HG03565 (cell line): Measurements from ENCODE around the gene TP53AIP1.

Experiments
- ATAC-seq: cut with Tn5 transposase; IDR thresholded peaks from one replicate; pipeline ENCODE4 v1.9.1; 2021; ENCODE audit warnings: mild to moderate bottlenecking, moderate library complexity; ENCODE audit not compliant: unreplicated experiment

The TP53AIP1 gene, protein sequence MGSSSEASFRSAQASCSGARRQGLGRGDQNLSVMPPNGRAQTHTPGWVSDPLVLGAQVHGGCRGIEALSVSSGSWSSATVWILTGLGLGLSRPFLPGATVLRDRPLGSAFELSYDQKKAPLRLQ

DNA sequence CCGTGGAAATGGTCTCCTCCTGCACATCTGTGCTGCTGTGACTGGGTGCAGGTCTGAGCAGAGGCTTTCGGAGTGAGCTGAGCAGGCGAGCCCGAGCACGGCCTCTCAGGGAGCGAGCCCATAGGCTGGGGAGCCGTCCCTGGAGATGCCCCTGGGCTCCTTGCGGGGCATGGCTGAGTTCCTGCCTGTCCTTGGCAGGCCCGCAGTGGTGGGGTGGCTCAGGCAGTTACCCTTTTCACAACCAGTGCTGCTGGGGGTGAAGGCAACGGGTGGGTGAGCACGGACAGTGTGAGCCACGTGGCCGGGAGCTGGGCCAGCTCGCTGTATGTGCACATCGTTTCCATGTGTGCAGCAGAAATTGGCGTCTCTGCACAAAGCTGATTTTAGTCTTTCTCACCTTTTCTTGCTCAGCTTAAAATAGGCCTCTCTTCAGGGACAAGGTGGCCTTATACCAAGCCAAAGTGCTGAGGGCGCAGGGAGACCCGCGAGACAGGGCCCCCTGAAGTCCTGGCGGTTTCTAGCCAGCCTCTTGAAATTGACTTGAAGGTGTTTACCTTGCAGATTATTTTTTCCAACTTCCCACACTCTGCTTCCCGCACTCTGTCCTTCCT is at the start of gene TP53AIP1:
Gene TP53AIP1, minus strand, starts transcription at position 55 of the 611 bp plus-strand sequence. CDS start 5,053 bp downstream, outside the sequence.
- no peak for ATAC-seq

DNA sequence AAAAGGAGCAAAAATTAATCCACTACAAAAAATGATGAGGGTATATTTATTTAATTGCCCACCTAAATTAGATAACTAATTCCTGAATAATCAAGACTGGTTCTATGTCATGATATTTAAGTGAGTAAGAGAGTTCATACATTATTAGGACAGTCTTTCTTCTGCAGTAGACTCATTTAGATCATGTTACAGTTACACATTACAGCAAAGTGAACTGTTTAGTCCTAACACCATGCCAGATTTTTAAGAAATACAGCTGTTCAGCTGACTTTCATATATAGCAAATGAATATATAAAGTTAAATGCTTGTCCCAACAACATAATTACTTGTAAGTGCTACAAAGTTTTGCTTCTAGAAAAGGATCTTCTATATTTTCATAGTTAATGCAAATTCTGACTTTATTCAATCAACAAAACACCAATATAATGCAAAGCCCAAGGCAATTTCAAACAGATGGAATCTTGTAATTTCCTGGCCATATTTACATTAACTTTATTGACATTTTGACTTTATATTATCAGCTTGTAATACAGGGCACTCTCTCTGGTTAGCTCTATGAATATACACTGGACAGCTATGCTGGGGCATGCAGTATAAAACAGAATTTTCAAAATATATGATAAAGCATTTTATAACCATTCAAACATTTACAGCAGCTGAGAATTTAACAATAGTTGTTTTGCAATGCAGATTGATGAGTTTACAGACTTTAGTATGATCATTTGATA is 45.7 kb upstream of the TP53AIP1 start:
- ATAC-seq = no peak

DNA sequence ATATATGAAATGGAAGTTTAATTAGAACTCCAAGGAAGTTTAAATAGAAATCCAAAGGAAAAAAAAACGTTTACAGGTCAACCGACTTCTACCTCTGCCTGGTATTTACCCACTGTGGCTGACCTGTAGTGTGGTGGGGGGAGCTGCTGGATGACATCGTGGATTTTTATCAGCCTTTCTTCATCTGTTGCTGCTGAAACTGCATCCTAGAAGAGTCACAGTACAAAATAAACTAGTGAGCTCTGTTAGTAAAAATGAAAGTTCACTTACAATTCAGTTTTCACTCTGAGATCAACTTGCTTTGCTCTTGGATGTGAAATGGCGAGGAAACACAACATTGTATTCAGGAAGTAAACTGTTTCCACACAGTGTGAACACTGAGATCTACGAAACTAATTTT is 43.2 kb upstream of the TP53AIP1 start:
- no peak for ATAC-seq

DNA sequence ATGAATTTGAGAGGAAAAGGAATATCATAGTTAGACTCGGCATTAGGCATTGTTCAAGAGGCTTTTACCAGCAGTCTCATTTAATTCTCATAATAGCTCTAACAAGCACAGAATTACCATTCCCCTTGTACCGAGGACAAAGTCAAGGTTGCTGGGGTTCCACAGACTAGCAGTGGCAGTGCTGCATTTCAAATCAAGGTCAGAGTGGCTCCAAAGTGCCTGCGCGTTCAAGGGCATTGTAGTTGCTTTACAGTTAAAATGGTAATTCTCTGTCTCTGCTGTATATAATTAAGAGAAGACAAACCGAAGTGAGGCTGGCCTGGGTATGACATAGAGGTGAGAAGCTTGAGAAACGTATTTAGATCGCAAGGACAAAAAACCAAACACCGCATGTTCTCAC is 40.4 kb upstream of the TP53AIP1 start:
- ATAC-seq = no peak

DNA sequence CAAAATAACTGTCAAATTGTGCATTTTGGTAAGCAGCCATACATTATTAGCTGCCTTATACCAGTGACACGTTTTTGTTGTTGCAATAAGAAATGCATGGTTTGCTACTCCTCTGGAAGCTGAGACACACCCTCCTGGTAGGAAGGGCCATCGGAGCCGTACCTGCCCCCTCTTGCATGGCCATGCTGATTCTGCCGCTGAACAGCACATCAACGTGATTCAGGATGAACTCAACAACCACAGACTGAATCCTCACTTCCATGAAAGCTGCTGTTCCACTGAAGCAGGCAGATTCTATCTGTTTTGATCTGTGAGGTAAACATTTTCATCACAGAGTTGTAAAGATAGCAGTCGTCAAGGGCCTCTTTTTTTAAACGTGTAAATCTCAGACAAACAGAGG is 38.6 kb upstream of the TP53AIP1 start:
- ATAC-seq = no peak

DNA sequence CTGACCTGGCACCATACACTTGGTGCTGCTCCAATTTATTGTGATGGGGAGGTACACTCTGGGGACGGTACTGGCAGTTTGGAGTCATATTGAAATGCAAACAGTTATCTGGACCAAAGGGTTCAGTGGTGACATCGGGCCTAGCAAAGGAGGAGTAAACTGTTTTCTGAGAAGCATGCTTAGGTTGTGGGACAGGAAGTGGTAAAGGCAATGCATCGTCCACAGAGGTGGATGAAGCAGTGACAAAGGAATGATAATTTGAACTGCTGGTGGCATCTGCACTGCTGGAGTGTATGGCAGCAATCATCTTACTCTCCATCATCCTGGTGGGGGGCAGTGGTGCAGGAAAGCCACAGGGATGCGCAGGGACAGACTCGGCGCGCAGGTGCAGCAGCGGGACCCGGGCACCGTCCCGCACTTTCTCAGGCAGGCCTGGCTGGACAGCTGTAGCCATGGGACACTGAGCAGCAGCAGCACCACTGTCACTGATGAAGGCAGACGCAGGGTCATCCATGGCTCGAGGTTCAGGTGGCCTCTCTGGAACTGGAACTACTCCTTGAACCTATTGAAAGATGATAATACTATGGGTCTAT is 28.0 kb upstream of the TP53AIP1 start:
- no peak for ATAC-seq

DNA sequence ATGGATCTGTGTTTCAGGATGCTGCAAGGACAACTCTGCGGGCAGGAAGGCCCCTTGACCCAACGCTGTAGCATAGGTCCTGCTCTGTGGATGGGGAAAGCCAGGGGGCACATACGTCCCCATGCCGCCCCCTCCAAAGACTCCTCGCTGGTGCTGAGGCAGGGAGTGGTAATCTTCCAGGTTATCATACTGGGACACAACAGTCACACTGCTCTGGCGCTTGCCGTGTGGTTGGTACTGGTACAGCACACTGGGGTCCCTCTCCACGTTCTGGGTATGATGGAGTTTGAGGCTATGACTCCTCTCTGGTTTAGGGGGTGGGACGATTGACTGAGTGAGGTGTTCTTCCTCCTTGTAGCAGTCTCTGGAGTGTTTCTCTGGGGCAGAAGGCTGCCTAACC is 26.2 kb upstream of the TP53AIP1 start:
- ATAC-seq = no peak

DNA sequence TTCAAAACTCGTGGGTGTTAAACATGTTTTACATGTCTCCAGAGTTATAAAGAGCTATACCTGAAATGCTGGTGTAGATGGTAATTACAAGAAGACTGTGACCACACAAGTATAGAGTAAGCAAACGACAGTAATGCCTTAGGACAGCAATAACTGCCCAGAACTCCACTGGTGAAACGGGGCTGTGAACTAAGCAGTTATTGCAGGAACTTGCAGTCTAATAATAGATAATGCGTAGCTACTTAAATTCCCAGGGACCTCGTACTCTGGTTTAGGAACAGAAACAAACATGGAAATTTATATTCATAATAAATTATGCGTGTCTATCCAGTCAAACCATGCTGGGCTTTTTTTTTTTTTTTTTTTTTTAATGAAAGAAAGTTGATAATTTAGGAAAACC is 24.9 kb upstream of the TP53AIP1 start:
- no peak for ATAC-seq

DNA sequence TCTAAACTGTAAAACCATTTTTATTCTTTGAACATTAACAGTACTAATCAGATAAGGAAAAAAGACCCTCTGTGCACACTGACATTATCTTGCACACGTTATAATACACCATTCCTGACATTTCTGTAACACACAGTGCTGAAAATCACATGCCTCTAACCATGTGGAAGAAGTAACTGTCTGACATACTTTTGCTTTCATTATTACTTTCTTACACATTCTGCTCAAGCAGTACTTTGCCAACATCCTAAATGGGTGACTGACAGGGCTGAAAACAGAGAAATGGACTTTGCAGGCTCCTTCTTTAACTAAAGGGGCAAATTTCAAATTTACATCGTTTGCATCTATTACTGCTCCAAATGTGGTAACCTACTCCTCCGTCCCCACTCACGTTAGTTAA is 22.8 kb upstream of the TP53AIP1 start:
- ATAC-seq = peak; percentile 99

DNA sequence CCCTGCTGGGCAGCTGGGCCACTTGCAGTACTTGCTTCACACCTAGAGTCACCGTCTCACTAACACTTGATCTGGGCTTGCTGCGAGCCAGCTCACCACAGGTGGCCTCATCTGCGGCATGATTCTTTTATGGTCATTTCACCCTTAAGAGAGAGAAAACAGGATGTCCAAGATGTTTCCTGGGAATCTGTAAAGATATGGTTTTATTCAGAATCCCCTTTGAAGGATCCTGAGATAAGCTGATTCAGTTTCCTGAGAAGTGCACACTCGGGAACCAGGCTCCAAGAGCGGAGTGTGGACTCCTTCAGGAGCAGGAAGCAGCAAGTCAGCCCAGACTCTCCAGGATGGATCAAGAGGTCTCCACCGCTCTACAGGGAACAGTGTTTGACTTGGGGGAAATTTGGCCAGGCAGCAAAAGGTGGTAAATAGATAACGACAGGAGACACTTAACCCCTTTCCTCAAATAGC is 21.8 kb upstream of the TP53AIP1 start:
- no peak for ATAC-seq

DNA sequence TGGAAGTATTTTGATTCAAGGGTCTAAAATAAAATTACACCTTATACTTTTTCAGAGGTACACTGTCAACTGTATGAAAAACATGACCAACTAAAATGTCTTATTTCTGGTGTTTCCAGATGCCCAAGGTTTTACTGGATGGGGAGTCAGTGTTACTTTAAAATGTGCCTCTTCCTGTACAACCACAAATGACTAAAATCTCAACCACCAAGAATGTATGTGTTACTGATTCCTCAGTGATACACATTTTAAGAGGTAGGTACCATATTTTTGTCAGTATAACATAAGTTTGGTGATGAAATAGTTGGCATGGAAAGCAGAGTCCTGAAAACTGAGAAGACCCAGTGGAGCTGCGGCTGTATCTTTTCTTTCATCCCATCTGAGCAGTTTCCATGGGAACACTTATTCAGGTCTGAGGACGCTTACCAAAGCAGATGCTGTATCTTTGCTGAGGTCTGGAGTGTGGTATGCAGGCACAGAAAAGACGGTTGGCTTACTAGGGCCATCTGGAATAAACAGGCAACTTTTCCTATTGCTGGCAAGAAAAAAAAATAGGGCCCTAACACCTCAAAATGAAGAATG is 21.2 kb upstream of the TP53AIP1 start:
- ATAC-seq = no peak

DNA sequence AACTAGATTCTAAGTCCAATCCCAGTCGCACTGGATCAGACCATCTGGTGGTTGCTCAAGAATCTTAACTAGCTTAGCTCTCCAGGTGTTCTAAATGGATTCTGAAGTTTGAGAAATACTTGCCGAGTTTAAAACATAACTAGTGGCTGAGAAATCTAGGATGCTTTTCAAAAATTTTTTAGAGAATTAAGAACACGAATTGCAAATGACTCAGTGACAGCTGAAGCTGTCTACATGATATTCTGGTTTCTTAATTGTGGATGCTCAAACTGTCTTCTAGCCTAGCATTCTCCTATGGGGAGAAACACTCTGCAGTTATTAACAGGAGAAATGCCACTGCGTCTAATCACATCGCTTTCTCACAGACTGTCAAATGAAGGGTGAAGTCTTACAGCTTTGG is 20.2 kb upstream of the TP53AIP1 start:
- ATAC-seq = no peak

DNA sequence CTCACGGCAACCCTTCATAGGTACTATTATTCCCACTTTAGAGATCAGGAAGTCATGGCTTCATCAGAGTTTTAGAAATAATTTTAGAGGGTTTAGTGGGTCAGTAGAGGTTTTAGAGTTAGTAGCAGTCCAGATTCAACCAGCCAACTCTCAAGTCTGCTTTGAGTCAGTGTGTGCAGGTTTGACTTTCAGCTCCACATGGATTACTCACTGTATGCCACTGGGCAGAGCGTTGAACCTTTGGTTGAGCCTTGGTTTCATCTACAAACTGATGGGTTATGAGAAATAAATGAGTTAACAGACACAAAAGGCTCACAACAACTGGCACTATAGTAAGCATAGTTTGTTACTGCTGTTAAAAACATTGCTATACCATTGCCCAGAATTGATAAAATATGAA is 19.0 kb upstream of the TP53AIP1 start:
- ATAC-seq = no peak

DNA sequence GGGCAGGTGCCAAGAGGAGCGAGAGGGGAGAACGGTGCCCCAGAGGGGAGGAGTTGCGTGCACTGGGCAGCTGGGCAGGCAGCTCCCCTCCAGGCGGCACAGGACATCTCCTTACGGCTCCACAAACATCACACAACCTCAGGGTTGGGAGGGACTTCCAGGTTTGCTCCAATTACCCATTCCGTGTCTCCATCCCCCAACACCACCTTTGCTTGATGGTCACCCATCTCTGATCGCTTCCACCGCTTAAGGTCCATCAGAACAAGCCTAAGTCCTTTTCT is 14.5 kb upstream of the TP53AIP1 start:
- no peak for ATAC-seq

DNA sequence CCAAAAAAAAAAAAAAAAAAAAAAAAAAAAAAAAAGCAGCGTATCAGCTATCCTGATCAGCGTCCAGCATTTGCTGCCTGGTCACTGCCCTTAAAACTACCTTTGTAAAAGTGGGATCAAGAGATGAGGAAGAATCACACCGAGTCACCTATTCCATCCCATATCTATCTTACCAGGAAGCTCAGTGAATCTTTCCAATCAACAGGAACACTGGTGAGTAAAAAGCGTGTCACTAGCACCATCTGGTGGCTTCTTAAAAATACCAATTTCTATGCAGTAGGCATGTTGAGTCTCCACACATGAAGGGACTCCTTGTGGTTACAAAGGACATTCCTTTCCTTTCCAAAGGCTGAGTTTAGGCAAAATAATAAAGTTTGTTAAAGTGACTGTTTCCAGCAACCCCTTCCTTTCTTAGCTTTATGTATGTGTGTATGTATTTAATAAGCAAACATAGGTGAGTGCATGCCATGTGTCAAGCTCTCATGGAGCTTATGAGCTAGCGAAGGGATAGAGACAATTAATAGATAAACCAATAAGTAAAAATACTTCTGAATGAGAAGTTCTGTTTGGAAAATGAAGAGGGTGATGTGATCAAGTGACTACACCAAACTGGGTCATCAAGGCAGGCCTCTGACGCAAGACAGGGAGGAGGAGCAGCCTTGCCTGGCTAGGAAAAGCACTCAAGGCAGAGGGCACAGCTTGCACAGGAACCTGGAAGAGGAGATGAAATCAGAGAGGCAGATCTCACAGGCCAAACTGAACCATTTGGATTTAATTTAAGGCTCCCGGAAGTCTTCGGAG is 13.9 kb upstream of the TP53AIP1 start:
- ATAC-seq = peak; percentile 71

DNA sequence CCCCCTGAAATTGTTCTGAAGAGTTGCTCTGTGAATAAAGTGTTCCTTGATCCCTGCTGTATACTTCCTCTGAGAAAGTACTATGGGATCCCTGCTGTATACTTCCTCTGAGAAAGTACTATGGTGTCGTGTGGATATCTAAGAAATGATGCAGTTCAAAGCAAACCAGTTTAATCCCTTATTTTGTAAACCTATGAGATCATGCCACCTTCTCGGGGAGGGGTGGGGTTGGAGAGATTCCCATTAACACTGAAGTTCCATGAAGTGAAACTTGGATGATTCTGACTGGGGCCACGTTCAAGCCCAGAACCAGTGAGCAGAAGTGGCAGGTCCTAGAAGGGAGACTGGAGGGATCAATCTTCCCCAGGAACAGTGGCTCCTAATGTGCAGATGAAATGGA is 13.0 kb upstream of the TP53AIP1 start:
- no peak for ATAC-seq

DNA sequence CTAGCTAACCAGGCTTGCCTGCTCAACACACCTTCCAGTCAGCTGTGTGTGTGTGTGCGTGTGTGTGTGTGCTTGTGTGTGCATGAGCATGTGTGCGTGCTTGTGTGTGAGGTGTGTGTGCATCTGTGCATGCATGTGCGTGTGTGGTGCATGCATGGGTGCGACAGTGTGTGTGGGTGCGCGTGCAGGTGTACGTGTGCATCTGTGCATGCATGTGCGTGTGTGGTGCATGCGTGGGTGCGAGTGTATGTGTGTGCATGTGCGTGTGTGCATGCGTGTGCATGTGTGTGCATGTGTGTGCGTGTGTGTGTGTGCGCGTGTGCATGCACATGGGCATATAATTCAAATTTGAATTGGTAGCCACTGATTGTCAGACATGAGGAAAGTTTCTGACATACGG is 10.5 kb upstream of the TP53AIP1 start:
- ATAC-seq = no peak

DNA sequence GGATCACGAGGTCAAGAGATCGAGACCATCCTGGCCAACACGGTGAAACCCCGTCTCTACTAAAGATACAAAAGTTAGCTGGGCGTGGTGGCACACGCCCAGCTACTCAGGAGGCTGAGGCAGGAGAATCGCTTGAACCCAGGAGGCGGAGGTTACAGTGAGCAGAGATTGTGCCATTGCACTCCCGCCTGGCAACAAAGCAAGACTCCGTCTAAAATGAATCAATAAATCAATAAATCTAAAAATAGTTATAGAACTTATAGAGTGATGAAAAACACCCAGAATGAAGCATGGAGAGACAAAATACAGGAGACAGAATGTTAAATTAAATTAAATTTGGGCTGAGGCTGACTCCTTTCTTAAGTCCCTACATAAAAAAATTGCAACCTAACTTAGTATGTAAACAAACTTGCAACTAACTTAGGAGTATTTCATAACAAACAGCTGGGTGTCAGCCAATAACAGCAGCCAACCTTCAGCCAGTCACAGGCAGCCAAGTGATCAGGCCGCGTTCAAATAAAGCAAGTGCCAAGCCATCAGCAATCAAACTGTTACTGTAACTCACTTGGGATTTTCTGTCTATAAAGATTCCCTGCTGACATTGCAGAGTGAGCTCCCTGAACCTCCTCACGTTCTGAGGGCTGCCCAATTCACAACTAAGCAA is 7.3 kb upstream of the TP53AIP1 start:
- ATAC-seq = no peak

DNA sequence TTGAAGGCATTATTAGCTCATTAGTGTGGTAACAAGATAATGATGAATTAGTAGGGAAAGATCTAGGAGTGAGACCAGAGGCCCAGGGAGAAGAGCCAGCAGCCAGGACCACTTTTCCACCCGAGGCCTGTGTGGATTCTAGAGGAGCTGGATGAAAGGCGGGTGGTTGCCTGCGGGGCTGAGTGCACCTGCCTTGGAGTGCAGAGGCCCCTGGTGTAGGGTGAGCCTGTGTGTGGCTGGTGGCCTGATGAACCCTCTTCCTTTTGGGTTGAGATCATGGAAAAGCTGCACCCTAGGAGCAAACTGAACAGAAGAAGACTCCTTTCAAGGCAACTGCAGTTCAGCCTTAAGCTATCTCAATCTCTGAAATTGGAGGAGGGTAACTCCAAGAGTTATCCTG is 5.9 kb upstream of the TP53AIP1 start:
- ATAC-seq = no peak

DNA sequence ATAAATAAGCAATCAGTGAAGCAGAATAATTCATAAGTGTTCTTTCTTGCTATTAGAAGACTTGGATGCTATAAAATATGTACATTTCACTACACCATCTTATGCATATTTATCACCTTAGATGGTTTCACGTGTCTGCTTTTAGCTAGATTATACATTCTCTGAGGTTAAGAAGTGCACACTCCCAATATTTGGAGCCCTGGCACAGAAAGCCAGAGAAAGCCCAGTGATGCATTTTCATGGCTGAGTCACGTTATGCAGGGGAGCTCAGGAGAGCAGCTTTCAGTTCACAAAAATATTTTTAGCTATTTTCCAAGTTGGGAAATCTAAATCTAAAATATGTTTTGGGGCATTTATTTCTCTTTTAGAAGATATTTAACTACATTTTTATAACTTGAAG is 5.1 kb upstream of the TP53AIP1 start:
- no peak for ATAC-seq

DNA sequence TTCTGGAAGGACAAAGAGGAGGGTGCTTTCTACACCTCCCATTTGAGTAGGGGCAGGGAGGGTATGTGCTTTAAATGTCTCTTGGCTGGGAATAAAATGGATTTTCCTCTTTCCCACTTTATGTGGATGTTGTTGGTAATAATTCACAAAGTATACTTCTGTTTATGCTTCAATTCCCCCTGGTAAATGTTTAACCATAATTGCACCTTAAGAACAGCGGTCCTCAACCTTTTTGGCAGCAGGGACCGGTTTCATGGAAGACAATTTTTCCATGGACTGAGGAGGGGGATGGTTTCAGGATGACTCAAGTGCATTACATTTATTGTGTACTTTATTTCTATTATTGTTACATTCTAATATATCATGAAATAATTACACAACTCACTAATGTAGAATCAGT is 4.0 kb upstream of the TP53AIP1 start:
- no peak for ATAC-seq
